A673 (cell line): ENCODE results near the gene DUS2. TPM values are rescaled to one million over a fixed set of nuclear protein-coding genes. Genes with fewer than 3 reads are reported as not detected.

ENCODE experiments used
- BruUV-seq: library from RNA; stranded (reverse); fragments of 400-500 nt; replicated peaks from 2 replicates; lab custom pipeline; 2021; lab: Mats Ljungman, UMichigan
- CTCF ChIA-PET: fragments of 300-600 bp; sonication (Branson Sonifier 250); formaldehyde crosslinking; loops from one replicate; lab custom pipeline; 2022; ENCODE audit warnings: antibody characterized with exemption; lab: Charles Lee
- POLR2A ChIA-PET: fragments of 300-600 bp; sonication (Branson Sonifier 250); formaldehyde crosslinking; loops from one replicate; lab custom pipeline; 2022; ENCODE audit warnings: antibody characterized with exemption; ENCODE audit not compliant: low non-redundant PET; lab: Charles Lee
- DNase-seq: peaks from one replicate; pipeline ENCODE4 v3.0.0-alpha.2; 2015; ENCODE audit warnings: low spot score
- H3K27ac ChIP-seq: fragments of 200-600 bp; sonication (generic); 2 replicates; pipeline ENCODE4 v1.5.1; 2016; ENCODE audit warnings: mixed run types, low read depth, mild to moderate bottlenecking, mixed read lengths, antibody characterized with exemption, low read length; ENCODE audit not compliant: poor library complexity, severe bottlenecking
- H3K27me3 ChIP-seq: fragments of 200-600 bp; sonication (generic); replicated peaks from 2 replicates; pipeline ENCODE4 v1.6.1; 2017; ENCODE audit warnings: mixed run types, low read depth, mild to moderate bottlenecking, mixed read lengths, antibody characterized with exemption, low read length; ENCODE audit not compliant: insufficient read depth, poor library complexity
- H3K36me3 ChIP-seq: fragments of 200-600 bp; sonication (generic); 2 replicates; pipeline ENCODE4 v1.6.1; 2016; ENCODE audit warnings: mixed run types, mild to moderate bottlenecking, mixed read lengths, antibody characterized with exemption, low read length; ENCODE audit not compliant: insufficient read depth, poor library complexity, severe bottlenecking
- H3K4me1 ChIP-seq: fragments of 200-600 bp; sonication (generic); 2 replicates; pipeline ENCODE4 v1.6.1; 2017; ENCODE audit warnings: mixed run types, mild to moderate bottlenecking, mixed read lengths, antibody characterized with exemption, low read length; ENCODE audit not compliant: insufficient read depth, poor library complexity, severe bottlenecking
- H3K4me3 ChIP-seq: fragments of 200-600 bp; sonication (generic); 2 replicates; pipeline ENCODE4 v1.5.1; 2016; ENCODE audit warnings: low read depth, mixed run types, mild to moderate bottlenecking, mixed read lengths, low read length; ENCODE audit not compliant: poor library complexity, severe bottlenecking
- H3K9me3 ChIP-seq: fragments of 200-600 bp; sonication (generic); 2 replicates; pipeline ENCODE4 v1.6.1; 2016; ENCODE audit warnings: mixed run types, low read depth, mild to moderate bottlenecking, mixed read lengths, antibody characterized with exemption, low read length; ENCODE audit not compliant: poor library complexity, severe bottlenecking
- EZH2 ChIP-seq: fragments of 200-600 bp; sonication (generic); IDR thresholded peaks from 2 replicates; pipeline ENCODE4 v1.6.1; 2017; ENCODE audit warnings: borderline replicate concordance, low read depth, mild to moderate bottlenecking, mixed read lengths, antibody characterized with exemption, low read length; ENCODE audit not compliant: poor library complexity, severe bottlenecking
- intact Hi-C: fragments of 100-400 bp; cut with micrococcal nuclease; formaldehyde crosslinking; loops from one replicate; pipeline ENCODE4 v1.10.0; 2022; ENCODE audit not compliant: unreplicated experiment
- total RNA-seq: library from RNA; stranded (reverse); gene quantifications from 2 replicates; pipeline ENCODE4 v1.2.3, GENCODE V29; 2021
- TF ChIP-seq, protein P1 (sequence below): fragments of 300-800, 200-600 bp; sonication (generic); conservative IDR thresholded peaks from 2 replicates; pipeline ENCODE4 v1.5.1; 2017; ENCODE audit warnings: low read depth, mild to moderate bottlenecking, antibody characterized with exemption, low read length, moderate library complexity, mixed read lengths

The DUS2 gene
- total RNA-seq, 1 experiment from 2014 or later = 19.7 TPM

GRCh38 chr16:68086336-68086841, 63.3 kb downstream of the DUS2 start:
- CTCF ChIA-PET = interaction anchor here (2.5 kb wide), 1 partner anchor 8 kb away, joined by 11 read pairs; no protein-coding TSS in a partner anchor
- intact Hi-C loops = no loop called here
- Histone ChIP-seq H3K36me3 (no peaks in the 10 kb centered on the region), H3K27ac (peak overlapping the region; percentile 91), H3K4me3 (peak overlapping the region; percentile 88), H3K27me3 (no peaks in the 10 kb centered on the region), H3K4me1 (peaks cover 26% of the 10 kb centered on the region), H3K9me3 (no peaks in the 10 kb centered on the region)
- no TSS peak for BruUV-seq
- POLR2A ChIA-PET = no interaction called here
- DNase-seq = peak; percentile 59
- TF ChIP-seq, protein P1, sequence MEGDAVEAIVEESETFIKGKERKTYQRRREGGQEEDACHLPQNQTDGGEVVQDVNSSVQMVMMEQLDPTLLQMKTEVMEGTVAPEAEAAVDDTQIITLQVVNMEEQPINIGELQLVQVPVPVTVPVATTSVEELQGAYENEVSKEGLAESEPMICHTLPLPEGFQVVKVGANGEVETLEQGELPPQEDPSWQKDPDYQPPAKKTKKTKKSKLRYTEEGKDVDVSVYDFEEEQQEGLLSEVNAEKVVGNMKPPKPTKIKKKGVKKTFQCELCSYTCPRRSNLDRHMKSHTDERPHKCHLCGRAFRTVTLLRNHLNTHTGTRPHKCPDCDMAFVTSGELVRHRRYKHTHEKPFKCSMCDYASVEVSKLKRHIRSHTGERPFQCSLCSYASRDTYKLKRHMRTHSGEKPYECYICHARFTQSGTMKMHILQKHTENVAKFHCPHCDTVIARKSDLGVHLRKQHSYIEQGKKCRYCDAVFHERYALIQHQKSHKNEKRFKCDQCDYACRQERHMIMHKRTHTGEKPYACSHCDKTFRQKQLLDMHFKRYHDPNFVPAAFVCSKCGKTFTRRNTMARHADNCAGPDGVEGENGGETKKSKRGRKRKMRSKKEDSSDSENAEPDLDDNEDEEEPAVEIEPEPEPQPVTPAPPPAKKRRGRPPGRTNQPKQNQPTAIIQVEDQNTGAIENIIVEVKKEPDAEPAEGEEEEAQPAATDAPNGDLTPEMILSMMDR = no peak

DNA sequence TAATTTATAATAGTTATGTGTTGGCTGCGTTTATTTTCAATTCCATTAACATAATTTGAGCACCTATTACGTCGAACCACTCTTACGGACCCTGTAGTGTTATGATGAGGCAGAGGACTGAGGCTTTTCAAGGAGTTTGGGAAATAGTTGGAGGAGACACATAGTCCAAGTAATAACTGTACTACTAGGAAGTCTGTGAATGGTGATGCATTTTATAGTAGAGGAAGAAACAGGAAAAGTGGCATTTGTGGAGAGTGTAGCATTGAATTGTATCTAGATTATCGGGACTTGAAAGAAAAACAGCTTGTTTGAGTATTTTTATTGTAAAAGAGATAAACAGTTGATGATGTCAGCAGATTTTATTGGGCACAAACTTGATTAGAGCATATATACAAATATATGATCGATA, 63.8 kb downstream of the DUS2 start:
- intact Hi-C loops = no loop called here
- peak; percentile 19 for DNase-seq
- Histone ChIP-seq H3K9me3 (no peaks in the 10 kb centered on the region), H3K36me3 (no peaks in the 10 kb centered on the region), H3K27me3 (no peaks in the 10 kb centered on the region), H3K4me1 (peaks cover 31% of the 10 kb centered on the region), H3K4me3 (peak overlapping the region; percentile 88), H3K27ac (peak overlapping the region; percentile 91)
- BruUV-seq = no TSS peak
- ChIA-PET CTCF (no interaction called here), POLR2A (no interaction called here)
- TF ChIP-seq, protein P1 = no peak

DNA sequence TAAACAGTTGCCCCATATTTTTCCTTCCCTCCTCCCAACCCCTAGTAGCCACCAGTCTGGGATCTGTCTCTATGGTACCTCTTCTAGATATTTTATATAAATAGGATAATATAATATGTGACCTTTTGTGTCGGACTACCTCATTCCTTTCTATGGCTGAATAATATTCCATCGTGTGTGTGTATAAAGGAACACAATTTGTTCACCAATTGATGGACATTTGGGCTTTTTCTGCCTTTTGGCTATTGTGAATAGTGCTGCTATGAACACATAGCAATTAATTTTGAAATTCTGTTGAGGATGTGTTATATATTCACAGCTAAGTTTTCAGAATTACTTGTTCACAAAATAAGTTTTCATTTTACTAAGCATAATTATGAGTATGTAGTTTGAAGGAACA, 64.6 kb downstream of the DUS2 start:
- no peaks in the 10 kb centered on the region for H3K36me3 ChIP-seq
- H3K4me3 ChIP-seq = no peak overlapping the region
- ChIA-PET CTCF (no interaction called here), POLR2A (no interaction called here)
- intact Hi-C loops = no loop called here
- no TSS peak for BruUV-seq
- H3K27me3 ChIP-seq = no peaks in the 10 kb centered on the region
- H3K9me3 ChIP-seq = no peaks in the 10 kb centered on the region
- H3K27ac ChIP-seq = no peak overlapping the region
- H3K4me1 ChIP-seq = peaks cover 37% of the 10 kb centered on the region
- no peak for DNase-seq
- no peak for TF ChIP-seq EZH2
- TF ChIP-seq, protein P1 = no peak
